ENCODE data around the gene CHRNB1. TPM values are rescaled to one million over a fixed set of nuclear protein-coding genes. Genes with fewer than 3 reads are reported as not detected.

CHRNB1 gene
- total and polyA plus RNA-seq, 2 of the 8 experiments (the other 6 are each of a cell fraction or from before 2014, with no cell fraction given): 14.1 to 28.2 TPM

- Histone ChIP-seq H4K91ac (replicated peaks; ENCODE audit: insufficient read length, low read length) (no peak overlapping the region), H3K9ac (replicated peaks in 1 of 4; ENCODE audit: extremely low read depth in 1 of 4, low read depth in 3 of 4, low read length in 3 of 4) (no peak overlapping the region), H2BK15ac (ENCODE audit: low read length) (no peak overlapping the region), H3K4me1 (replicated peaks in 1 of 4; ENCODE audit: control insufficient read depth in 3 of 4, insufficient read depth in 4 of 4, low read length in 3 of 4) (no peaks in the 10 kb centered on the region), H3K36me3 (ENCODE audit: control insufficient read depth in 2 of 4, insufficient read depth in 4 of 4, low read length in 3 of 4) (peaks cover 63 to 88% (median 79%) of the 10 kb centered on the region in 4 experiments), H4K20me1 (replicated peaks in 1 of 2; ENCODE audit: control insufficient read depth in 1 of 2, insufficient read depth in 2 of 2, low read length in 2 of 2) (peaks cover 14 to 23% of the 10 kb centered on the region in 2 experiments), H4K5ac (ENCODE audit: insufficient read length, low read depth, low read length) (no peak overlapping the region), H3K9me3 (ENCODE audit: insufficient read depth in 2 of 2, low read depth in 1 of 2, low read length in 1 of 2) (no peaks in the 10 kb centered on the region), H2BK120ac (replicated peaks; ENCODE audit: low read depth, low read length) (no peak overlapping the region), H3K27ac (ENCODE audit: low read depth, low read length) (no peak overlapping the region), H3K4ac (replicated peaks; ENCODE audit: insufficient read length, low read depth, low read length) (no peak overlapping the region), H3K79me1 (ENCODE audit: low read depth, low read length) (peaks cover 8% of the 10 kb centered on the region), H2AFZ (ENCODE audit: low read length) (no peak overlapping the region), H3K79me2 (ENCODE audit: control insufficient read depth in 1 of 2, insufficient read depth in 2 of 2, low read length in 2 of 2) (peaks cover 0 to 17% of the 10 kb centered on the region in 2 experiments; a peak in 2 of 4 replicates), H3K23ac (ENCODE audit: insufficient read length) (no peak overlapping the region), H3K23me2 (ENCODE audit: low read depth, low read length) (no peaks in the 10 kb centered on the region), H3K56ac (replicated peaks; ENCODE audit: insufficient read length, low read depth, low read length) (no peak overlapping the region), H2BK20ac (ENCODE audit: low read length) (no peak overlapping the region), H3K4me3 (ENCODE audit: extremely low read depth in 1 of 4, insufficient read depth in 2 of 4, low read depth in 3 of 4, low read length in 4 of 4) (no peak overlapping the region), H3K14ac (ENCODE audit: insufficient read length) (no peak overlapping the region), H3K18ac (ENCODE audit: extremely low read depth, low read length) (no peak overlapping the region), H2AK5ac (ENCODE audit: low read depth, low read length) (no peak overlapping the region), H2BK12ac (ENCODE audit: low read depth, low read length) (no peak overlapping the region), H2BK5ac (ENCODE audit: low read depth, low read length) (no peak overlapping the region), H3K4me2 (ENCODE audit: insufficient read depth in 1 of 2, low read depth in 2 of 2, low read length in 2 of 2) (no peak overlapping the region), H3K27me3 (replicated peaks in 1 of 4; ENCODE audit: control insufficient read depth in 3 of 4, extremely low read depth in 1 of 4, insufficient read depth in 3 of 4, low read length in 3 of 4) (no peaks in the 10 kb centered on the region), H4K8ac (ENCODE audit: extremely low read depth, insufficient read depth, low read length) (no peak overlapping the region)
- ChIA-PET POLR2A (ENCODE audit: partially characterized antibody) (interaction anchor here (1.2 to 6.3 kb wide), 4 partner anchors 9 to 17 kb away, joined by 3 to 58 read pairs (median 12); partner anchors contain the start of gene POLR2A), CTCF (ENCODE audit: partially characterized antibody) (interaction anchor here (0.9 to 7.0 kb wide), 5 partner anchors 10 to 143 kb away, joined by 3 to 82 read pairs (median 3); no protein-coding TSS in a partner anchor)
- 83% methylated on average over 10 of the region's 11 CpGs; no CpG with 5 or more reads in 1 of the 2 experiments for WGBS, 2 experiments (ENCODE audit: extremely low coverage in 1 of 2, insufficient coverage in 1 of 2, insufficient read length in 1 of 2, insufficient replicate concordance in 2 of 2, low coverage in 1 of 2, low lambda C conversion rate in 2 of 2, missing lambda C conversion rate in 1 of 2)
- DNase-seq (ENCODE audit: low read depth in 1 of 2, low spot score in 2 of 2) (no peak), FAIRE-seq (no peak)
- no peak for TF ChIP-seq BRCA1 (IDR thresholded peaks at IDR 0.05; ENCODE audit: low read depth, low read length)
- no peak for TF ChIP-seq YY1 (IDR thresholded peaks at IDR 0.05; ENCODE audit: low read depth, low read length)
- no peak for TF ChIP-seq SRF (IDR thresholded peaks at IDR 0.05; ENCODE audit: low read depth, low read length)
- no peak for TF ChIP-seq RAD21 (IDR thresholded peaks at IDR 0.05 in 1 of 2, conservative IDR thresholded peaks at IDR 0.05 in 1 of 2; ENCODE audit: low read depth in 2 of 2, low read length in 2 of 2)
These were observed 54.3 kb downstream of the CHRNB1 start for GRCh38 chr17:7499161-7499560.
